NCI-H748 (cell line): ENCODE results near the gene IFITM5.

Experiments
- DNase-seq: peaks from one replicate; lab custom pipeline; 2025; ENCODE audit not compliant: unreplicated experiment; lab: John Stamatoyannopoulos, UW

Gene IFITM5

DNA sequence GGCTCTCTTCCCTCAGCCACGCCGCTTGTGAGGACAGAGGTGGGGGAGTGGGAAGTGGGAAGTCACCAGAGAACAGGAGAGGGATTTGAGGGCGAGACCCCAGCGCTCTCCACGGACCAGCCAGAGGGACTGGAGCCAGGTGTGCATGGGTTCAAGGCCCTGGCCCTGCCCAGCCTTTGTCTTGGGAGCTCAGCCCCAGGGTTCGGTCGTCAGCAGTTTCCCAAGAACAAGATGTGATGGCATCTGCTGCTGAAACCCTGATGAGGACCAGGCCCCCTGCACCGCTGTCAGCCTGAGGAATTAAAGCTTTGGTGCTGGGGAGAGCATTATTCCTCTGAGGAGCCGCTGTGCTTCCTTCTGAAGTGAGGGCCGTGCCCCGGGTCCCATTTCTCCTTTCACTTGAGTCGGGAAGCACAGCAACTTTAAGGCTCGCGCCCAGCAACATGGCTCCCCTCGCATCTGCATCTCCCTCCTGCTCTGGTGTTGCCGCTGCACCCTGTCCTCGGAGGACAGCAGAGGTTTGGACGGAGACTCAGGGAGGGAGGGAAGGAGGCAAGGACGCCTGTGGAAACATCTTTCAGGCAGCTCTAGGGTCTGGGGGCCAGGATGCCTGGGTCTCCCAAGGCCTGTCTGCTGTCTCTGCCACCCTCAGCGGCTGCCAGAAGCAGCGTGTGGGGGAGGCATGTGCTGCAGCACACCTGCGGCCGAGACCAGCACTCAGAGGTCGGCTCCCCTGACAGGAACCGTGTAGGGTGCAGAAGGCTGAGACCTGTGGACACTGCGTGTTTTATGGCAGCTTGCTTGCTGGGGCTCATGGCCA, 3.8 kb downstream of the IFITM5 start:
- DNase-seq = no peak

DNA sequence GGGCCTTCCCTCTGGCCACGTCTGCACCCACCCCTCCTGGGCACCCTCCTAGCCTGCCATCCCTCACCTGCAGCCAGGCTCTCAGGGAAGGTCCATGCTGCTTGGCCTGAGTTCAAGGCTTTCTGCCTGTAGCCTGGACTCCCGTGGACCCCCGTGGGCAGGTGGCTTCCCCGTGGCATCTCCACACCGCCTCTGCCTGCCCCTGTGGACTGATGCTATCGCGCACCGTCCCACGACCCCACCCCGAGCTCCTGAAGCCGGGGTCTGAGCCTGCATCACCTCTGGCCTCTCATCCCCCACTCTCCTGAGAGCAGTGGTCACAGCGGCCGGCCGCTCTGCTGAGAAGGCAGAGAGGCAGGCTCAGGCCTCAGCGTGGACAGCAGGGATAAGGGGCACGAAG, 4.5 kb downstream of the IFITM5 start:
- no peak for DNase-seq

DNA sequence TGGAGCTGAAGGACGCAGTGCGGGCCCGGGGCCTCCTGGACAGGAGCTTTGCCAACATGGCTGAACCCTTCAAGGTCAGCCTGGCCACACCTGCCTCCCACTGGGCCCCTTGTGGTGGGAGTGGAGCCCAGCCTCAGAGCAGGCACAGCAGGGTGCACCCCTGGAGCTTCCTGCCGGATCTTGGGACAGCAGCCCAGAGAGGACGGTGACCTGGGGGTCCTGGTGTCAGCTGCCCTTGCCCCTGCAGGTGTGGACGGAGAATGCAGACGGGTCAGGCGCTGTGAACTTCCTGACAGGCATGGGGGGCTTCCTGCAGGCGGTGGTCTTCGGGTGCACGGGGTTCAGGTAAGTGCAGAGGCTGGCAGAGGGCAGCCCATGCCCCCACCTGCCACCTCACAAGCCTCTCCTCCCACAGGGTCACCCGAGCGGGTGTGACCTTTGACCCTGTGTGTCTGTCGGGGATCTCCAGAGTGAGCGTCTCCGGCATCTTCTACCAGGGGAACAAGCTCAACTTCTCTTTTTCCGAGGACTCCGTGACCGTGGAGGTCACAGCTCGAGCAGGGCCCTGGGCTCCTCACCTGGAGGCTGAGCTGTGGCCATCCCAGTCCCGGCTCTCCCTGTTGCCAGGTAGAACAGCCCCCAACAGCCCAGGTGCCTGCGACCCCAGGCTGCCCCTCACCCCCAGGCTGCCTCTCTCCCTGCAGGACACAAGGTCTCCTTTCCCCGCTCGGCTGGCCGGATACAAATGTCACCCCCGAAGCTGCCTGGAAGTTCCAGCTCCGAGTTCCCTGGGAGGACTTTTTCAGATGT, 5.3 kb downstream of the IFITM5 start:
- no peak for DNase-seq

DNA sequence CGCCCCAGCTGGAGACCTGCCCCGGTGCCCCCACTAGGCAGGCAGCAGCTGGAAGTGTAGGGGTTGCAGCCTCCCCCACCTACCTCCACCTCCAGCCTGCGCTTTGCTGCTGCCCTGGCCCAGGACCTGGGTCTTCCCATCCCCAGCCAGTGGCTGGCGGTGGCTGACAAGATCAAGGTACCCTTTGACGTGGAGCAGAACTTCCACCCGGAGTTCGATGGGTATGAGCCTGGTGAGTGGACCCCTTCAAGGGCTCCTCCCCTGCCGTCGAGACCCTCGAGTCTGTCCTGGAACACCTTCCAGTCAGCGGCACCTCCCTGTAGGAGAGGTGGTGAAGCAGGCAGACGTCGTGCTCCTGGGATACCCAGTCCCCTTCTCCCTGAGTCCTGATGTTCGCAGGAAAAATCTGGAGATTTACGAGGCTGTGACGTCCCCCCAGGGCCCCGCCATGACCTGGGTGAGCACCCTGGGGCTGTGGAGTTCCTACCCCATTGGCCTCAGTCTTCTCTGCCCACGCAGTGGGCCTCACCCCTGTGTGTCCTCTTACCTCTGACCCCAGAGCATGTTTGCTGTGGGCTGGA, 6.0 kb downstream of the IFITM5 start:
- no peak for DNase-seq

DNA sequence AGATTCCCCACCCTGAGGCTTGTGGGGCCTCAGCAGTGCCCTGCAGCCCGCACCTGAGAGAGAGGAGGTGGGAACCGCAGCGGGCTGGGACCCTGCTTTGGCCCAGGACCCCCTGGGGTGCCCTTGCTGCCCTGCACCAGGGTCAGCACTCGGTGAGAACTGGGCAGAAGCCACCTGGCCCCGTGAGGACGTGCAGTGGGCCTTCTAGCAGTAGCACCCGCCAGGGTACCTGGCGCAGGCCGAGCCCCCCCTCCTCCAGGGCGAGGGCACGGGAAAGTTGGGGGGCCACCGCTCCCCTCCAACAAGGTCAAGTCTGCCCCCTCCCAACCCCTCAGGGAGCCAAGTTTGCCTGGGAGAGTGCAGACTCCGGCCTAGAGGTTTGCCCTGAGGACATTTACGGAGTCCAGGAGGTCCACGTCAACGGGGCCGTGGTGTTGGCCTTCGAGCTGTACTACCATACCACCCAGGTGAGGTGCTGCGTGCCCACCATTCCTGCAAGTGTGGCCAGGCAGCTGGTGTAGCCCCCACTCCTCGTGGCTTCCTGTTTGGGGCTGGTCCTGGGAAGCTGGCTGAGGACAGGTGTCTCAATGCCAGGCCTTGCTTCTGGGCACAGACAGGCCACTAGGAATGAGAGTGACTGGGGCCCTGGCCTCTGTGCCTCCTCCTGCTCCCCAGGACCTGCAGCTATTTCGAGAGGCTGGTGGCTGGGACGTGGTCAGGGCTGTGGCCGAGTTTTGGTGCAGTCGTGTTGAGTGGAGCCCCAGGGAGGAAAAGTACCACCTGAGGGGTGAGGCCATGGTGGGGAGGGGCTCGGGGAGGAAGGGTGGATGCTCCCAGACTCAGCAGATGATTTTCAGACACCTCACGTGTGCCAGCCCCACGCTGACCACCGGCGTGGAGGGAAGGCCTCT, 6.9 kb downstream of the IFITM5 start:
- DNase-seq = no peak

DNA sequence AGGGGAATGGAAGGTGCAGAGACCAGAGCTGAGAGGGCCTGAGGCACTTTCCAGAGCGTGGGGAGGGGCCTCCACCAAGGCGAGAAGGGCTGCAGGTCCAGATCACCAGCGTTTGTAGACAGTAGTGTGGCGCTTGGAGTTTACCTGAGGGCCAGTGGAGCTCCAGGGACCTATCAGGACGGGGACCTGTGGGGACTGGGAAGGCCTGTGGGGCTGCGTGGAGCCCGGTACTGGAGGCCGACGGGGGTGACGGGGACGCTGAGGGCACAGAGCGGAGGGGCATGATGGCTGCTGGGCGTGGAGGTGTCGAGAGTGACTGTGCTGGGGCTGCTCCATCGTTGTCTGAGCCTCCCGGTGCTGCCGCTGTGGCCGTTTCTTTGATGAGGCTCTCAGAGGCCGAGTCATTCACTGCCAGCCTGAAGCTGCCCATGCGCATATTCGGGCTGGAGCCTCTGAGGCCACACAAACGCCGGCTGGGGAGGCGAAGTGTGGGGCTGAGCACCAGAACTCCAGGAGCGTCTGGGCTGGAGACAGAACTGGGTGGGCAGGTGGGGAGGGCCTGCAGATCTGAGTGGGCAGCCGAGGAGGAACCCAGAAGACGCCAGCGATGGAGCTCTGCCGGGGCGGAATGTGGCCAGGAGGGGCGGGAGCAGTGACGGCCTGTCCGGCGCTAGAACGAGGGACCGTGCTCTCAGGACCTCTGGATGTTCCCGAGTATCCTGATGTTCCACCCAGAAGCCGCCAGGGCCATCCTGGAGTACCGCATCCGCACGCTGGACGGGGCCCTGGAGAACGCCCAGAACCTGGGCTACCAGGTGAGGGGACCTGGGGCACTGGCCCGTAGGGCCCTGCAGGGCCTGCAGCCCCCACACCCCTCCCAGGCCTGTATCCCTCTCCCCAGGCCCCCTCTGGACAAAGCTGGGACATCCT, 7.8 kb downstream of the IFITM5 start:
- no peak for DNase-seq

DNA sequence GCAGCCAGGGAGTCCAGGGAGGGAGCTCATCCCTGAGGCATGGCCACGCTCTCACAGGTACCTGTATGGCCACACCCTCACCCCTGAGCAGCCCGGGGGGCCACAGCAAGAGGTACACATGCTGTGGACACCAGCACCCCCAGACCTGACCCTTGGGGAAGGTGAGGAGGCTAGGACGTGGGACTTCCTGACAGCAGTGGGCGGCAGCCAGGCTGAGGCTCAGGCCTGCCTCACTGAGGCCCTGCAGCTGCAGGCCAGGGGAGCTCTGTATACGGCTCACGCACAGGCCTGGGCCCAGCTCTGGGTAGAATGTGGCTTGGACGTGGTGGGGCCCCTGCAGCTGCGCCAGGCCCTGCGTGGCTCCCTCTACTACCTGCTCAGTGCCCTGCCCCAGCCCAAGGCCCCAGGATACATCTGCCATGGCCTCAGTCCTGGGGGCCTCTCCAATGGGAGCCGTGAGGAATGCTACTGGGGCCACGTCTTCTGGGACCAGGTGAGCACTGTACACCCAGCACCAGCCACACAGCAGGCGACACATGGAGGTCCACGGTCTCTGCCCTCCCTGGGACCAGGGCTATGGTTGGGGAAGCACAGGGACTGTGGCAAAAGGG, 8.6 kb downstream of the IFITM5 start:
- no peak for DNase-seq

DNA sequence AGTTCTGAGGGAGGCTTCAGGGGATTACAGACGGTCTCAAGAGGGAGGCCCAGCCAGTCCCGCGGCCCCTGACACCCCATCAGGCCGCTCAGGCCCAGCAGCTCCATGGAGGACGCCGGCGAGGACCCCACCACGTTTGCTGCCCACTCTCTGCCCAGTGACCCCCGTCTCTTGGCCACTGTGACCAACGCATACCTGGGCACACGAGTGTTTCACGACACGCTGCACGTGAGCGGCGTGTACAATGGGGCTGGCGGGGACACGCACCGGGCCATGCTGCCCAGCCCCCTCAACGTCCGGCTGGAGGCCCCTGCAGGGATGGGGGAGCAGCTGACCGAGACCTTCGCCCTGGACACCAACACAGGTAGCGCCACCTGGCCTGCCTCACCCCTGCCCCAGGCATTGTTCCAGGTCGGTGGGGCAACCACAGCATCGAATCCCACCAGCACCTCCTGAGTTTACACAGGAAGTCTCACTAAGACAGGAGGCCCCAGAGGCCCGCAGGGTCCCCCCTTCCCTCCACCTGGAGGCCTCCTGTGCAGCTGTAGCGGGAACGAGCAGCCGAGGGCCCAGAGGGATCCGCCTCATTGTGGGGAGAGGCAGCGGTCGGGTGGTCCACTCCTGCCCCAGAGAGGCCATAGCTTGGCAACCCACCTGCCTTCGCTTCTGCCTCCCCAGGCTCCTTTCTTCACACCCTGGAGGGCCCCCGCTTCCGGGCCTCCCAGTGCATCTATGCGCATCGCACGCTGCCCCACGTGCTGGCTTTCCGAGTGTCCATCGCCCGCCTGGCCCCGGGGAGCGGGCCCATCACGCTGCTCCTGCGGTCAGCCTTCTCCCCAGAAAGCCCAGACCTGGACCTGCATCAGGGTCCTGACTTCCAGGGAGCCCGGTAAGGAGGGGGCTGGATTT, 9.4 kb downstream of the IFITM5 start:
- no peak for DNase-seq

DNA sequence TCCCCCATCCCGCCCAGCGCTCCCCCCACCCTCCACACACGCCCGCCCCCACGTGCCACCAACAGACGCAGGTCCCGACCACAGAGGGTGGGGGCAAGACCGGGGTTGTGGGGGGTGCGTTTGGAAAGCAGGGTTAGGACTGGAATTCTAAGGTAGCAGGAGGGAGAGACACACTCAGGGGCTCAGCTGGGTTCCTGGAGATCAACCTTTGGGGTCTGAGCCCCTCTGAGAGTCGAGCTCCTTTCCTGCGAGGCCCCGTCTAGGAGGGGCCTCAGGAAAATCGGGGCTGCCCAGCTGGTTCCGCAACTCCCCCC, 10.0 kb downstream of the IFITM5 start:
- no peak for DNase-seq

DNA sequence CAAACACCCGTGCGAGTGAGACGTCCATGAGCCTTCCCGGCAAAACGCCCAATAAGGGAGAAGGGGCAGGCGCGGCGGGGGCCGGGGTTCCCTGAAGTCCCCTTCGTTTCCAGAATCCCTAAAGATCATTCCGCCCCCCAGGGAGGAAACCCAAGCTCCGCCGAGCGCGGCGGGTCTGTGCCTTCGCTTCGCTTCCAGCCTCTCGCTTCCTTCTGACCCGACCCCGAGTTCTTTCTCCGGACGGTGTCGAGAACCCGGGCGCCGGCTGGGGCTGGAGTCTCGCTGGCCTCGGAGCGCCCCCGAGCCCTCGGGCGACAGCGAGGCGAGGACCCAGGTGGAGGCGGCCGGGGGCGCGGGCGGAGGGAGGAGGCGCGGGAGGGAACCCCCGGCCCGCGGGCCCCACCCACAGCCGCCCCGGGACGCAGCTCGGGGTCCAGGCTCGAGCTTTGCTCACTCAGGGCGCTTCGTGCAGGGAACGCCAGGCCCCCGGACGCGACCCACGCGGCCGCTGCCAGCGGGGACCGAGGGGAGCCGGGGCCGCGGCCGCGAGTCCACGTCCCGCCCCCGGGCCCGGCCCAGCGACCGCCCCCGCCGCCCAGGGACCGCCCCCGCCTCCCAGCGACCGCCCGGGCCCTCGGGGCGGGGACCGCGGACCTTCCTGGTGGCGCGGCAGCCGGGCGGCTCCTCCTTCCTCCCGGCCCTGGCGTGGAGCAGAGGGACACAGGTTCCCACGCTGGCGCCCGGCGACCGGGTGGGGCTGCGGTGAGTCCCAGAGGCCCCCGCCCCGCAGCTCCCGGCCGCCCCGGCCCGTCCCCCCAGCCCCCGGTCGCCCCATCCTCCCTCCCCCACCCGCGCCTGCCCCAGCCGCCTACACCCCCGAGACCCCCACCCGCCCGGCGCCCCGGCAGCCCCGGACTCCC, 10.6 kb downstream of the IFITM5 start, which contains the start of gene PGGHG:
Gene PGGHG, plus strand, starts transcription at position 649 of the 920 bp plus-strand sequence. CDS start 691 bp downstream, outside the sequence.
- DNase-seq = peak; percentile 62

DNA sequence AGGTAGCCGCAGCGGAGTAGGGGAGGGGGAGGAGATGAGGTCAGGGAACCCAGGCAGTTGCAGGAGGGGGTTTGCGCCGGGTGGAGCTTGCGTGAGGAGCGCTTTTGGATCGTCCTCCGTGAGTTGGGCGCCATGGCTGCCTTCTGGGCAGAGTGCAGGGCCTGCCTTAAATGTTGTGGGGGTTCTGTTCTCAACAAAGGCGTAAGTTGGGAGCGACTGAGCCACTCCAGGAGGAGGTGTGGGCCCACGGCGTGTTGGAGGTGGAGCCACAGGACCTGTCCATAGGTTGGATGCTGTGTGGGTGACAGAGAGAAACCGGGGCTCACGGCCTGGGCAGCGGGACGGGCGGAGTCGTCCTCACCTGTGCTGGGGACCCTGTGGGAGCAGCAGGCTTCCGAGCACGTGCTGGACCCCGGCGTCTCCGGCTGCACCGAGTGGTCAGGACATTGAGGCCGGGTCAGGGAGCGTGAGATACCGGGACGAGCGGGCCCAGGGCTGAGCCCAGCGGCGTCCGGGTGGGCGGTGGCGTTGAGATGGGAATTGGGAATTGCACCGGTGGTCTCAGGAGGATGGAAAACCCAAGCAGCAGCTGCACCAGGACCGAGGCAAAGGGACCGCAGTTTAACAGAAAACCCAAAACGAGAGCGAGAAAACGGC, 11.4 kb downstream of the IFITM5 start:
- DNase-seq = no peak

DNA sequence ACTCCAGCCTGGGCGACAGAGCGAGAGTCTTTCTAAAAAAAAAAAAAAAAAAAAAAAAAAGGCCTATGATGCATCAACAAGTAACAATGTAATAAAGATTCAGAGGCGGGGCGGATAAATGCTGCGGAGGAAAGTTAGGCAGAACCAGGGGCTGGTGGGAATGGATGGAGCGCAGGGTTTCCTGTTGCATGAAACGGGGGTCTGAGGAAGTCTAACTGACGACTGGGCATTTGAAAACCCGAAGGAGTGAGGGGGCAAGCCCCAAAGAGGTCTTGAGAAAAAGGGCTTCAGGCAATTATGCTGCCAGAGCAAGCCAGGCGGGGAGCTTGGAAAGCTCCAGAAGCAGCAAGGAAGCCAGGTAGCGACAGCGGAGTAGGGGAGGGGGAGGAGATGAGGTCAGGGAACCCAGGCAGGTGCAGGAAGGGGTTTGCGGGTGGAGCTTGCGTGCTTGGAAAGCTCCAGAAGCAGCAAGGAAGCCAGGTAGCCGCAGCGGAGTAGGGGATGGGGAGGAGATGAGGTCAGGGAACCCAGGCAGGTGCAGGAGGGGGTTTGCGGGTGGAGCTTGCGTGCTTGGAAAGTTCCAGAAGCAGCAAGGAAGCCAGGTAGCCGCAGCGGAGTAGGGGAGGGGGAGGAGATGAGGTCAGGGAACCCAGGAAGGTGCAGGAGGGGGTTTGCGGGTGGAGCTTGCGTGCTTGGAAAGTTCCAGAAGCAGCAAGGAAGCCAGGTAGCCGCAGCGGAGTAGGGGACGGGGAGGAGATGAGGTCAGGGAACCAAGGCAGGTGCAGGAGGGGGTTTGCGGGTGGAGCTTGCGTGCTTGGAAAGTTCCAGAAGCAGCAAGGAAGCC, 12.1 kb downstream of the IFITM5 start:
- DNase-seq = peak; percentile 28

DNA sequence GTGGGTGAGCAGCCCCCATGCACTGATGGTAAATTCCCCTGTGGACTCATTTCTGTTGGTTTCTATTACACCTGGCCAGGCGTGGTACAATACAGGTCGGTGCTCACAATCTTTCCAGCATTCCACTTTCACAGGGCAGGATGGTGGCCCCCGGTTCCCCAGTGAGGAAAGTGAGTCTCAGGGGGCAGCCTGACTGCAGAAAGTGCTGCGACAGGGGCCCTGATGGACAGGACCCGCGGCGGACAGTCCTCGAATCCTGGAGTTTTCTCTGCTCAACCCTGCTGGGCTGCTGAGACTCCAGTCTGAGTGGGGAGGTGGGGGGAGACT, 13.5 kb downstream of the IFITM5 start:
- DNase-seq = no peak

DNA sequence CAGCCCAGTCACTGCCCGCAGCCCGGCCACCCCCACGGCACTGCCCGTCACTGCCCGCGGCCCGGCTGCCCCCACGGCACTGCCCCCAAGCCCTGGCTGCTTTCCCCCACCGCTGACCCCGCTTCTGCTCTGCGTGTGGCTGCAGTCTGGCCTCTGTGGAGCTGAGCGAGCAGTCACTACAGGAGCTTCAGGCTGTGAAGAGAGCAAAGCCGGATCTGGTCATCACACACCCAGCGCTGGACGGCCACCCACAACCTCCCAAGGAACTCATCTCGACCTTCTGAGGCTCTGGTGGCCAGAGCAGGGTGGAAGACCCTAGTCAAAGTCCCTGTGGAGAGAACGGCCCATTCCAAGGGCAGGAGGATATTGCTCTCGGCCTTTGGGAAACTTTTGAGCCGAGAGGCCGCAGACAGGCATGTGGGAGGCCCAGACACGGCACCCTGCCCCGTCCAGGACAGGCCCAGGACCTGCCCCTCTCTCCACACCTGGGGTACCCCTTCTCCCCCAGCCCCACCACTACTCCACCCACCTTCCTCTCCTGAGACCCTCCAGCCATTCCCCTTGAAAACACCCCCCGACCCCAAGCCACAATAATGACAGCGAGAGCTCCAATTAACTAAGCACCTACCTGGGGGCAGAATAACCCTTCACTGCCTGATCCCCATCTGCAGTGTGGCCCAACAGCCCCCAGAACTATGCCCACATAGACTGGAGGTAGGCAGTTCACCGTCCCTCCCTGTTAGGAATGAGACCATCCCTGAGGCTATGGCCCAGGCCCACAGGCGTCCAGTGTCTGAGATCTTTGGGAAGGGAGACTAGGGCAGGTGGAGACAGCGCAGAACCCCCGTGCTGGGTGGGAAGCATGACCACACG, 14.1 kb downstream of the IFITM5 start:
- DNase-seq = no peak
